ENCODE measurements around the gene DUSP22.

Gene DUSP22

DNA sequence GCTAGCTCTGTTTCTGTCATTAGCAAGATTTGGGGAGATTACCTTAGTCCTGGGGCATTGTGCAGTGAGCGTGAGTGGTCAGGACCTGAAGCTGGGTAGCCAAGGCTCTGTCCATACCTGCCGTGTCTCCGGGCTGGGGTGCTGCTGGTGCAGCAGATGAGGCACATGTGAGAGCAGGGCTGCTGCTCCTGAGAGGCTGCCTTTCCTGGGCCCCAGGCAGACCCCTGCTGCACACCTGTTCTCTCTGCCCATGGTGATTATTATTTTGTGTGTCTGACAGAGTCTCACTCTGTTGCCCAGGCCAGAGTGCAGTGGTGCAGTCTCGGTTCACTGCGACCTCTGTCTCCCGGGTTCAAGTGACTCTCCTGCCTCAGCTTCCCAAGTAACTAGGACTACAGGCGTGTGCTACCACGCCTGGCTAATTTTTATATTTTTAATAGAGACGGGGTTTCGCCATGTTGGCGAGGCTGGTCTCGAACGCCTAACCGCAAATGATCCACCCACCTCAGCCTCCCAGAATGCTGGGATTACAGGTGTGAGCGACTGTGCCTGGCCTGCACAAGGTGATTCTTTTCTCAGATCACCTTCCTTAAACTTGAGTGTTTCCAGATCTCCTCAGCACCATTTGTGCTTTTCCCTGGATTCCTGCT, 62.5 kb downstream of the DUSP22 start:
- Histone ChIP-seq H3K36me3 (replicated peaks; ENCODE audit: insufficient read depth, low read length) (peaks cover 4% of the 10 kb centered on the region; the same call in 1 of the 2 replicates), H3K9me2 (replicated peaks; ENCODE audit: insufficient read depth, low read length) (no peaks in the 10 kb centered on the region), H3K79me2 (ENCODE audit: low read length) (no peaks in the 10 kb centered on the region), H3K4me2 (ENCODE audit: low read depth, low read length) (no peak overlapping the region), H3K4me3 (ENCODE audit: low read length) (no peak overlapping the region), H4K20me1 (ENCODE audit: insufficient read depth, low read length) (no peaks in the 10 kb centered on the region), H3K9ac (ENCODE audit: low read length) (no peak overlapping the region), H2AFZ (ENCODE audit: low read length) (no peak overlapping the region), H3K27me3 (replicated peaks; ENCODE audit: insufficient read depth, low read length) (no peaks in the 10 kb centered on the region), H3K9me3 (replicated peaks; ENCODE audit: insufficient read depth, low read length) (no peaks in the 10 kb centered on the region), H3F3A (ENCODE audit: insufficient read depth, low read length) (no peaks in the 10 kb centered on the region), H3K4me1 (ENCODE audit: low read length) (no peaks in the 10 kb centered on the region), H3K27ac (ENCODE audit: low read length) (no peak overlapping the region)
- TF ChIP-seq EZH2 (optimal IDR thresholded peaks at IDR 0.05; ENCODE audit: low read depth, low read length) (no peak), EZH2phosphoT487 (IDR thresholded peaks at IDR 0.05; ENCODE audit: low read length) (no peak)
- TF ChIP-seq, protein P1, sequence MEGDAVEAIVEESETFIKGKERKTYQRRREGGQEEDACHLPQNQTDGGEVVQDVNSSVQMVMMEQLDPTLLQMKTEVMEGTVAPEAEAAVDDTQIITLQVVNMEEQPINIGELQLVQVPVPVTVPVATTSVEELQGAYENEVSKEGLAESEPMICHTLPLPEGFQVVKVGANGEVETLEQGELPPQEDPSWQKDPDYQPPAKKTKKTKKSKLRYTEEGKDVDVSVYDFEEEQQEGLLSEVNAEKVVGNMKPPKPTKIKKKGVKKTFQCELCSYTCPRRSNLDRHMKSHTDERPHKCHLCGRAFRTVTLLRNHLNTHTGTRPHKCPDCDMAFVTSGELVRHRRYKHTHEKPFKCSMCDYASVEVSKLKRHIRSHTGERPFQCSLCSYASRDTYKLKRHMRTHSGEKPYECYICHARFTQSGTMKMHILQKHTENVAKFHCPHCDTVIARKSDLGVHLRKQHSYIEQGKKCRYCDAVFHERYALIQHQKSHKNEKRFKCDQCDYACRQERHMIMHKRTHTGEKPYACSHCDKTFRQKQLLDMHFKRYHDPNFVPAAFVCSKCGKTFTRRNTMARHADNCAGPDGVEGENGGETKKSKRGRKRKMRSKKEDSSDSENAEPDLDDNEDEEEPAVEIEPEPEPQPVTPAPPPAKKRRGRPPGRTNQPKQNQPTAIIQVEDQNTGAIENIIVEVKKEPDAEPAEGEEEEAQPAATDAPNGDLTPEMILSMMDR (IDR thresholded peaks at IDR 0.05; ENCODE audit: low read length): no peak
- DNase-seq: no peak

DNA sequence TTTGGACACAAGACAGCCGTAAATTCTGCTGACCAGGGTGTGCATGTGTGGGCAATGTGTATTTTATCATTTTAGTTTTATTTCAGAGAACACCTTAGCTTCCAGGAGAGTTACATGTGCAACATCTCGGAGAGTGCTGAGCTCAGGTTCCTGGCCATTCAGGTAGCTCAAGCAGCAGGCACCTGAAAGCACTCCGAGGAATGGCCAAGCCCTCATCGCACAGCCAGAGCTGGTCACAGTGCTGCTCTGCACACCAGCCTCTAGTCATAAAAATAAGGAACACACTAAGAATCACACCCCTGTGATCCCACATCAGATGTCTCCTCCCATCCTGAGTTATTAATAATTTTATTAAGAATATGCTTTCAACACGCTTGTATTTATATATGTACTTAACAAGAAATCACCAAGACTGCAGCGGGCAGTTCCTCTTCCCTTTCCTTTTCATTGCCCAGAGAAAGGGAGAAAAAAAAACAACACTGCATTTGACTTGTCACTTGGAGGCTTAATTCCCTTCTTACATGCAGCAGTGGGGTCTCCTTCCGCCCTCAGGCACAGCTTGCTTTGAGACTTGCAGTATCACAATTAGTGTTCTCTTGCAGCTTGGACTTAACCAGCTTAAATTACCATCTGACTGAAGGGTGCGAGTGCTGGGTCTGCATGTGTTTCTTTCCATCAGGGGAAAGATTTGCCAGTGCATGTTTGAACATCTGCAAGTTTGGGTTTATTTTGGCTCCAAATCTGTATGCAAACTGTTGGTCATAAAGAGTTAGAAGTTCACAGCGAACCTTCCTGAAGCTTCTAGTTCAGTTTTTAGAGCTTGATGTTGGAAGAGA, 63.3 kb downstream of the DUSP22 start:
- H3K27me3 ChIP-seq (replicated peaks; ENCODE audit: insufficient read depth, low read length): no peaks in the 10 kb centered on the region
- no peaks in the 10 kb centered on the region for H3K9me2 ChIP-seq (replicated peaks; ENCODE audit: insufficient read depth, low read length)
- H3K27ac ChIP-seq (ENCODE audit: low read length): no peak overlapping the region
- H3K4me3 ChIP-seq (ENCODE audit: low read length): no peak overlapping the region
- H3K9ac ChIP-seq (ENCODE audit: low read length): no peak overlapping the region
- H3F3A ChIP-seq (ENCODE audit: insufficient read depth, low read length): no peaks in the 10 kb centered on the region
- no peaks in the 10 kb centered on the region for H3K4me1 ChIP-seq (ENCODE audit: low read length)
- H3K36me3 ChIP-seq (replicated peaks; ENCODE audit: insufficient read depth, low read length): peaks cover 4% of the 10 kb centered on the region; the same call in 1 of the 2 replicates
- no peak for TF ChIP-seq EZH2 (optimal IDR thresholded peaks at IDR 0.05; ENCODE audit: low read depth, low read length)
- TF ChIP-seq EZH2phosphoT487 (IDR thresholded peaks at IDR 0.05; ENCODE audit: low read length): no peak
- TF ChIP-seq, protein P1 (IDR thresholded peaks at IDR 0.05; ENCODE audit: low read length): no peak
- no peak overlapping the region for H2AFZ ChIP-seq (ENCODE audit: low read length)
- H3K4me2 ChIP-seq (ENCODE audit: low read depth, low read length): no peak overlapping the region
- H4K20me1 ChIP-seq (ENCODE audit: insufficient read depth, low read length): no peaks in the 10 kb centered on the region
- H3K79me2 ChIP-seq (ENCODE audit: low read length): no peaks in the 10 kb centered on the region
- DNase-seq: no peak
- no peaks in the 10 kb centered on the region for H3K9me3 ChIP-seq (replicated peaks; ENCODE audit: insufficient read depth, low read length)

DNA sequence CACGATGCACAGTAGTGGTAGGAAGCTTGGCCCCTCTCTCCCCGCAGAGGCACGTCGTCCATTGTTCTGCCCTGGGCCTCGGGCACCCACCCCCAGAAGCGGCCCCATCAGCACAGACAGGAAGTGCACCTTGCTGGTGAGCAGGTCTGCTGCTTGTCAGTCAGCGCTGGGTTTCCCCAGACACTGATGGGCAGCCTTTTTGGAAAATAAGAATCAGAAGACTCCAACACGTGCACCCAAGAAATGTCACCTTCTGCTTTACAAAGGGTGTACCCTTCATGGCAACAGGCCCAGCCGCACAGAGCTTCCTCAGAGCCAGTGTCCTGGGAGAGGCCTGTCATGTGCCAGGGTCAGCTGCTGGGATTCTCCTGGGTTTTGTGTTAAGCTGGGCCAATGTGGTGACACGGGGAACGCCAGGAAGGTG, 64.6 kb downstream of the DUSP22 start:
- TF ChIP-seq, protein P1 (IDR thresholded peaks at IDR 0.05; ENCODE audit: low read length): no peak
- TF ChIP-seq EZH2phosphoT487 (IDR thresholded peaks at IDR 0.05; ENCODE audit: low read length) (no peak), EZH2 (optimal IDR thresholded peaks at IDR 0.05; ENCODE audit: low read depth, low read length) (no peak)
- H3K79me2 ChIP-seq (ENCODE audit: low read length): no peaks in the 10 kb centered on the region
- H3K4me2 ChIP-seq (ENCODE audit: low read depth, low read length): no peak overlapping the region
- no peak overlapping the region for H3K27ac ChIP-seq (ENCODE audit: low read length)
- no peak overlapping the region for H2AFZ ChIP-seq (ENCODE audit: low read length)
- no peaks in the 10 kb centered on the region for H3K9me3 ChIP-seq (replicated peaks; ENCODE audit: insufficient read depth, low read length)
- H3K9ac ChIP-seq (ENCODE audit: low read length): no peak overlapping the region
- H3F3A ChIP-seq (ENCODE audit: insufficient read depth, low read length): no peaks in the 10 kb centered on the region
- H3K9me2 ChIP-seq (replicated peaks; ENCODE audit: insufficient read depth, low read length): no peaks in the 10 kb centered on the region
- no peaks in the 10 kb centered on the region; the same call in 1 of the 2 replicates for H3K36me3 ChIP-seq (replicated peaks; ENCODE audit: insufficient read depth, low read length)
- DNase-seq: no peak
- H3K4me1 ChIP-seq (ENCODE audit: low read length): no peaks in the 10 kb centered on the region
- H4K20me1 ChIP-seq (ENCODE audit: insufficient read depth, low read length): no peaks in the 10 kb centered on the region
- H3K4me3 ChIP-seq (ENCODE audit: low read length): no peak overlapping the region
- no peaks in the 10 kb centered on the region for H3K27me3 ChIP-seq (replicated peaks; ENCODE audit: insufficient read depth, low read length)
